ENCODE measurements around the gene SYVN1. TPM values are rescaled to one million over a fixed set of nuclear protein-coding genes. Genes with fewer than 3 reads are reported as not detected.

SYVN1 gene
- total and polyA plus RNA-seq, 8 donors, result 47.5 to 98.2 (median 64.1) TPM

GRCh38 chr11:65141896-65142494, 7.7 kb upstream of the SYVN1 start:
- TF ChIP-seq, protein P1, sequence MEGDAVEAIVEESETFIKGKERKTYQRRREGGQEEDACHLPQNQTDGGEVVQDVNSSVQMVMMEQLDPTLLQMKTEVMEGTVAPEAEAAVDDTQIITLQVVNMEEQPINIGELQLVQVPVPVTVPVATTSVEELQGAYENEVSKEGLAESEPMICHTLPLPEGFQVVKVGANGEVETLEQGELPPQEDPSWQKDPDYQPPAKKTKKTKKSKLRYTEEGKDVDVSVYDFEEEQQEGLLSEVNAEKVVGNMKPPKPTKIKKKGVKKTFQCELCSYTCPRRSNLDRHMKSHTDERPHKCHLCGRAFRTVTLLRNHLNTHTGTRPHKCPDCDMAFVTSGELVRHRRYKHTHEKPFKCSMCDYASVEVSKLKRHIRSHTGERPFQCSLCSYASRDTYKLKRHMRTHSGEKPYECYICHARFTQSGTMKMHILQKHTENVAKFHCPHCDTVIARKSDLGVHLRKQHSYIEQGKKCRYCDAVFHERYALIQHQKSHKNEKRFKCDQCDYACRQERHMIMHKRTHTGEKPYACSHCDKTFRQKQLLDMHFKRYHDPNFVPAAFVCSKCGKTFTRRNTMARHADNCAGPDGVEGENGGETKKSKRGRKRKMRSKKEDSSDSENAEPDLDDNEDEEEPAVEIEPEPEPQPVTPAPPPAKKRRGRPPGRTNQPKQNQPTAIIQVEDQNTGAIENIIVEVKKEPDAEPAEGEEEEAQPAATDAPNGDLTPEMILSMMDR (IDR thresholded peaks at IDR 0.05), result no peak
- no peak overlapping the region for H3K27ac ChIP-seq
- intact Hi-C loops (cut with DNase I), result no loop called here
- ATAC-seq (no peak), FAIRE-seq (no peak), DNase-seq (no peak)
- no peak overlapping the region for H3K4me3 ChIP-seq
- 77 to 84% methylated on average over 7 of the region's 7 CpGs for WGBS, 2 donors
- peaks cover 0 to 10% (median 8%) of the 10 kb centered on the region in 3 donors for H3K4me1 ChIP-seq
- no peaks in the 10 kb centered on the region for H3K9me3 ChIP-seq
- no peaks in the 10 kb centered on the region for H3K27me3 ChIP-seq
- no peaks in the 10 kb centered on the region for H3K36me3 ChIP-seq

GRCh38 chr11:65136515-65137096, 2.3 kb upstream of the SYVN1 start:
- ATAC-seq (no peak), DNase-seq (no peak), FAIRE-seq (no peak)
- TF ChIP-seq, protein P1 (IDR thresholded peaks at IDR 0.05), result no peak
- intact Hi-C loops (cut with DNase I), result no loop called here
- H3K27me3 ChIP-seq, result no peaks in the 10 kb centered on the region
- H3K4me1 ChIP-seq, result peaks cover 14 to 30% (median 26%) of the 10 kb centered on the region in 3 donors
- no peaks in the 10 kb centered on the region for H3K9me3 ChIP-seq
- 88 to 92% methylated on average over 15 of the region's 15 CpGs for WGBS, 2 donors
- no peak overlapping the region for H3K4me3 ChIP-seq
- H3K36me3 ChIP-seq, result peaks cover 0 to 16% (median 3%) of the 10 kb centered on the region in 3 donors
- H3K27ac ChIP-seq, result peak overlapping the region in 3 of 4 donors; percentile 99 to 100 (median 99)

GRCh38 chr11:65135633-65136145, 1.4 kb upstream of the SYVN1 start:
- intact Hi-C loops (cut with DNase I), result no loop called here
- FAIRE-seq, result no peak

GRCh38 chr11:65134952-65135632, 773 bp upstream of the SYVN1 start:
- TF ChIP-seq, protein P1 (IDR thresholded peaks at IDR 0.05), result no peak
- DNase-seq (peak; percentile 90 to 99 (median 99)), FAIRE-seq (peak; percentile 90), ATAC-seq (peak; percentile 75 to 90 (median 84))
- intact Hi-C loops (cut with DNase I), result loop anchor here in 2 of 3 donors (5.0 kb wide), 1 partner anchor 47 kb away; the partner anchor contains the start of gene CAPN1 (in 2 of the 2)
- Histone ChIP-seq H3K36me3 (peaks cover 0 to 31% (median 18%) of the 10 kb centered on the region in 3 donors), H3K4me3 (peak overlapping the region; percentile 70 to 93 (median 82)), H3K9me3 (no peaks in the 10 kb centered on the region), H3K27me3 (no peaks in the 10 kb centered on the region), H3K27ac (peak overlapping the region; percentile 99 to 100 (median 99)), H3K4me1 (peaks cover 14 to 32% (median 26%) of the 10 kb centered on the region in 3 donors)
- WGBS, 2 donors, result 1% methylated on average over 24 of the region's 24 CpGs

More at GRCh38 chr11:65135633-65136145, 1.4 kb upstream of the SYVN1 start:
- 36 to 40% methylated on average over 11 of the region's 11 CpGs for WGBS, 2 donors
- Histone ChIP-seq H3K9me3 (no peaks in the 10 kb centered on the region), H3K27me3 (no peaks in the 10 kb centered on the region), H3K4me3 (peak overlapping the region in 2 of 4 donors; percentile 70 to 78), H3K36me3 (peaks cover 0 to 25% (median 12%) of the 10 kb centered on the region in 3 donors), H3K4me1 (peaks cover 14 to 32% (median 26%) of the 10 kb centered on the region in 3 donors), H3K27ac (peak overlapping the region; percentile 99 to 100 (median 99))
- ATAC-seq (no peak), DNase-seq (no peak)
- TF ChIP-seq, protein P1 (IDR thresholded peaks at IDR 0.05), result no peak
